NCI-H1436 (cell line): ENCODE data around the gene SPINK7.
"Not testable (repeated sequence)": the region's sequence is repeated elsewhere in the genome, so short reads cannot be mapped to it uniquely, and the experiment has no call there.

ENCODE experiments used
- DNase-seq: peaks from one replicate; lab custom pipeline; 2025; lab: John Stamatoyannopoulos, UW

The SPINK7 gene

DNA sequence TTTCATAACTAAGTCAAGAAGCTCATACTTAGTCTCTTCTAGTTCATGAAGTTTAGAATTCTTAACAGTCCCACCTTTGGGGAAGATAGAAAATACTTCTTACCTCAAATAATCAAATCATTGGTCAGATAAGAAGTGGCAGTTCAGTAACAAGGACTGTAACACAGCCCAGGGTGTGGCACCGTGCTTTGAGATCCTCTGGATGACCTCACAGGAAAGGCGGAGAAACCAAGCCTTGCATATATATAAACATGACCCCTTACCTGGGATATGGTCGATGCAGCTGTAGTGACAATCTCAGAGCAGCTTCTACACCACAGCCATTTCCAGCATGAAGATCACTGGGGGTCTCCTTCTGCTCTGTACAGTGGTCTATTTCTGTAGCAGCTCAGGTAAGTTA, at the start of gene SPINK7:
SPINK7 (plus strand) TSS at position 271 of the 400 bp plus-strand sequence; CDS start at position 332, 61 bp downstream.
- DNase-seq: no peak

GRCh38 chr5:148267962-148268361, 44.3 kb upstream of the SPINK7 start:
- no peak for DNase-seq

GRCh38 chr5:148268566-148268965, 43.7 kb upstream of the SPINK7 start, which contains the start of gene SPINK13:
SPINK13 (plus strand) TSS chr5:148268794; CDS start chr5:148270073, 1,279 bp downstream.
- DNase-seq: no peak

GRCh38 chr5:148275129-148275528, 37.1 kb upstream of the SPINK7 start:
- not testable (repeated sequence) for DNase-seq

GRCh38 chr5:148280893-148281292, 31.3 kb upstream of the SPINK7 start:
- not testable (repeated sequence) for DNase-seq

DNA sequence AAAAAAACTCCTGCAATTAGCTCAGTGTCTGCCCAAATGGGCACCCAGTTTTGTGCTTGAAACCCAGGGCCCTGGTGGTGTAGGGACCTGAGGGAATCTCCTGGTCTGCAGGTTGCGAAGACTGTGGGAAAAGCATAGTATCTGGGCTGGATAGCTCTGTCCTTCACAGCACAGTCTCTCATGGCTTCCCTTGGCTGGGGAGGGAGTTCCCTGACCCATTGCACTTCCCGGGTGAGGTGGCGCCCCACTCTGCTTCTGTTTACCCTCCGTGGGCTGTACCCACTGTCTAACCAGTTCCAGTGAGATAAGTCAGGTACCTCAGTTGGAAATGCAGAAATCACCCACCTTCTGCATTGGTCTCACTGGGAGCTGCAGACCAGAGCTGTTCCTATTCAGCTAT, 30.9 kb upstream of the SPINK7 start:
- DNase-seq: not testable (repeated sequence)

GRCh38 chr5:148290271-148291195, 21.7 kb upstream of the SPINK7 start:
- peak; percentile 48 for DNase-seq

DNA sequence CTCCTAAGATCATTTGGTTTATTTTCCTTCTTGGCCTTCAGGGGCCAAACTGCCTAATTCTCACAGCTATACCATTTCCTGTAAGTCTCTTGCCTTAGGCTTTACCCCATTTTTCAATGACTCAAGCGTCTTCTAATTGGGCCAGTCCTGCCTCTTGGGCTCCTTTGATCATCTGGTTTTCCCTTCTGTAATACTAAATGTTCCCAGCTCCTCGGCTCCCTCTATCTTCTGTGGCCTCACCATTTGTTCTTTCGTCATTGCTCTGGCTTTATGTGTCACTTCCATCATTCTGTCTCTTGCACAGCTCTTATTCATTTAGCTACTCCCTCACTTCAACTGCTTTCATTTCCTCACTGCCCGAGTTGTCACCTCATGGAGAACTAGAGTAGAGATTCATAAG, 14.5 kb upstream of the SPINK7 start:
- no peak for DNase-seq

GRCh38 chr5:148306446-148306845, 5.8 kb upstream of the SPINK7 start:
- DNase-seq: no peak

DNA sequence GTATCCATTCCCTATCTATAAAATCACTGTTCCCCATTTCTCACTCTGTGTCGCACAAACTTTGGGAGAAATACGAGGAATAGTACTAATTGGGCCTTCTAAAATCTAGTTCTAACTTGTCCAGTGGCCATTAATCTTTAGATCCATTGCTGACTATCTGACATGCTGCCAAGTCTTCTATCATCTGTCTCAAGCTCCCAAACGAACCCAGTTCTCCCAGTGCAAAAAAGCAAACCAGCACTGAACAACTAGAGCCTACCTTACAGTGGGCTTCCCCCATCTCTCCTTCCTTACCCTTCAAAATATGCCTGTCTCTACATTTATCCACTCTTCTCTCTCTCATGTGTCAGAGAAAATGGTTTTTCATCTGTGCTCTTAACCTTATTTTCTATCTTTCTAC, 3.2 kb upstream of the SPINK7 start:
- DNase-seq: no peak

- DNase-seq: no peak
These were observed 2.5 kb upstream of the SPINK7 start for GRCh38 chr5:148309746-148310145.

- no peak for DNase-seq
These were observed 739 bp upstream of the SPINK7 start for GRCh38 chr5:148311484-148311883.

DNA sequence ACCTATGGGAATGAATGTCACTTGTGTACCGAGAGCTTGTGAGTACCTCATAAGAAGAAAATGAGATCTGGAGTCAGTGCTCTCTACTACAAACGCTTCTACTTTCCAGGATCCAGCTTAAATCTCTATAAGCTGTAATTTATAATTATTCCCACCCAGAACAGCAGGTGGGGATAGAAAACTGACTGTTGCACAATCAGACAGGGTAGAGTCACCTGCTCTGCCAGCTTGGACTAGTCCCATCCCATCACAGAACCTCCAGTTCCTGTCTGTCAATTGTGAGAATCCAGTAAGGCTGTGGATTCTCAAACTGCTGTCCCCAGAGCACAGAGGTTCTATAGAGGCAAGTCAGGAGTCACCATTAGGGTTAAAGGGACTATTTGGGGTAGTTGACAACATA, 2.0 kb downstream of the SPINK7 start:
- no peak for DNase-seq

- DNase-seq: no peak
These were observed 2.5 kb downstream of the SPINK7 start for GRCh38 chr5:148314731-148315130.

- not testable (repeated sequence) for DNase-seq
These were observed 8.1 kb downstream of the SPINK7 start for GRCh38 chr5:148320011-148320963.

DNA sequence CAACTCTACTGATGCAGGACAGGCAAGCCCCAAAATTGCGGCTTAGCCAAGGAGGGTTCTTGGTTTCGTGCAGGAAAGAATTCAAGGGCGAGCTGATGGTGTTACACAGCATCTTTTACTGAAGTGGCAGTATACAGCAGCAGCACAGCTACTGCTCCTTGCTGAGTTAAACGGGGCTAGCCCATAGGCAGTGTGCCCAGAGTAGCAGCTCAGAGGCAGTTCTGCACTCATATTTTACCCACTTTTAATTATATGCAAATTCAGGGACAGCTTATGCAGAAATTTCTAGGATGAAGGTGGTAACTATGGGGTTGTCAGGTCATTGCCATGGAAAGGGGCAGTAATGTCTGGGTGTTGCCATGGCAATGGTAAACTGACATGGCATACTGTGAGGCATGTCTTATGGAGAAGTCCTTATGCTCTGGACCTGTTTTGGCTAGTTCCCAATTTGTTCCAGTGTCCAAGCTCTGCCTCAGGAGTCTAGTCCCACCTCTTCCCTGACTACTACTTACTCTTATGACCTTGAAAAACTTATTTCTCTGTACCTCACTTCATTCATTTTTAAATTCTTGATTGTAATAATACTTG, 21.1 kb downstream of the SPINK7 start:
- DNase-seq: no peak

GRCh38 chr5:148335259-148335658, 23.0 kb downstream of the SPINK7 start, which contains the start of gene SPINK9:
SPINK9 (plus strand) TSS chr5:148335559; CDS start chr5:148335614, 55 bp downstream.
- no peak for DNase-seq

GRCh38 chr5:148336704-148337435, 24.6 kb downstream of the SPINK7 start:
- DNase-seq: no peak

- DNase-seq: no peak
These were observed 30.3 kb downstream of the SPINK7 start for GRCh38 chr5:148342371-148343045.

DNA sequence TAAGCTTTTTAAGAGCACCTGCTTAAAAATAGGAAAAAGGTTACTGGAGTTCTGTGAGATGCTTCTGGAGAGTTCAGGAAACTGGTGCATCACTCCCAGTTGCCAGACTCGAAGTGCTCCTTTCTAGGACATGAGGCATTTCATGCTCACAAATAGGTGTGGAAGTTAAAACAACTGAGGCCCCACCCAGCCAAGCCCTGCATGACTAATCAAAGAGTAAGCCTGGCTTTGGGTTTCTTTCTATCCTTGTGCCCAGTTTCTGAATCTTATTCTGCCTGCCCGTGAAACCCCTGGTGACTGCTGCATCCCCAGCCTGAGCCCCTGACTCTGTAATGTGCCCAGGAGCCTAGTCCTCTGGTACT, 30.8 kb downstream of the SPINK7 start:
- no peak for DNase-seq
